Hematopoietic multipotent progenitor cell (in vitro differentiated cells): ENCODE measurements around the gene C17orf75. TPM values are rescaled to one million over a fixed set of nuclear protein-coding genes. Genes with fewer than 3 reads are reported as not detected.
A peak's percentile ranks its signal among the peaks of the same experiment; 100 is the strongest.
"Not testable (repeated sequence)": the region's sequence is repeated elsewhere in the genome, so short reads cannot be mapped to it uniquely, and the experiment has no call there.

ENCODE experiments used
- DNase-seq, 3 donors: peaks; one replicate each; pipeline ENCODE4 v3.0.0-alpha.2; 2011 to 2015; ENCODE audit warnings: low read depth in 2 of 3, low spot score in 2 of 3
- total RNA-seq: library from RNA; depleted of rRNA; stranded (reverse); fragments of >200 nt; gene quantifications from one replicate; pipeline ENCODE4 v1.2.3, GENCODE V29; 2012

The C17orf75 gene
- 5.4 TPM for total RNA-seq

GRCh38 chr17:32341857-32342602 is at the start of gene C17orf75:
TSS of gene C17orf75 (minus strand) at chr17:32342173. CDS start at chr17:32342139, 34 bp downstream.
- peak; percentile 53 to 74 (median 73) for DNase-seq

GRCh38 chr17:32388613-32389459 is 46.9 kb upstream of the C17orf75 start:
- DNase-seq = no peak

- DNase-seq = not testable (repeated sequence)
Measured at GRCh38 chr17:32388128-32388527, 46.2 kb upstream of the C17orf75 start.

GRCh38 chr17:32386844-32387243 is 44.9 kb upstream of the C17orf75 start:
- no peak for DNase-seq

- no peak for DNase-seq
Measured at GRCh38 chr17:32385971-32386370, 44.0 kb upstream of the C17orf75 start.

- DNase-seq = no peak
Measured at GRCh38 chr17:32385121-32385520, 43.1 kb upstream of the C17orf75 start.

- no peak for DNase-seq
Measured at GRCh38 chr17:32383926-32384434, 42.0 kb upstream of the C17orf75 start.

GRCh38 chr17:32382526-32383223 is 40.7 kb upstream of the C17orf75 start:
- no peak for DNase-seq

- DNase-seq = no peak
Measured at GRCh38 chr17:32370426-32370825, 28.5 kb upstream of the C17orf75 start.

GRCh38 chr17:32361270-32361669 is 19.3 kb upstream of the C17orf75 start:
- no peak for DNase-seq

GRCh38 chr17:32357615-32358014 is 15.6 kb upstream of the C17orf75 start:
- DNase-seq = no peak

GRCh38 chr17:32356750-32357149 is 14.8 kb upstream of the C17orf75 start:
- no peak for DNase-seq

- DNase-seq = no peak
Measured at GRCh38 chr17:32356378-32356743, 14.4 kb upstream of the C17orf75 start.

GRCh38 chr17:32355649-32356377 is 13.8 kb upstream of the C17orf75 start:
- no peak for DNase-seq

- not testable (repeated sequence) for DNase-seq
Measured at GRCh38 chr17:32352734-32353133, 10.8 kb upstream of the C17orf75 start.

- DNase-seq = peak; percentile 28 to 80 (median 66)
Measured at GRCh38 chr17:32350666-32351418, 8.9 kb upstream of the C17orf75 start.

GRCh38 chr17:32349854-32350665 is 8.1 kb upstream of the C17orf75 start, which contains the start of gene ZNF207:
TSS of gene ZNF207 (plus strand) at chr17:32350157. CDS start at chr17:32350286, 129 bp downstream.
- peak; percentile 88 to 98 (median 96) for DNase-seq

GRCh38 chr17:32349503-32349853 is 7.5 kb upstream of the C17orf75 start:
- DNase-seq = no peak

- no peak for DNase-seq
Measured at GRCh38 chr17:32348483-32348800, 6.5 kb upstream of the C17orf75 start.
